ENCODE measurements around the gene SLC6A6. TPM values are rescaled to one million over a fixed set of nuclear protein-coding genes. Genes with fewer than 3 reads are reported as not detected.

The SLC6A6 gene
- total RNA-seq, 2 donors from 2014 or later = 6.7 to 8.3 TPM

GRCh38 chr3:14517601-14518431 is 115.4 kb downstream of the SLC6A6 start:
- no peak for DNase-seq
- intact Hi-C loops (cut with DNase I, micrococcal nuclease) = no loop called here
- ATAC-seq = no peak

GRCh38 chr3:14518432-14518802 is 116.0 kb downstream of the SLC6A6 start:
- intact Hi-C loops (cut with DNase I, micrococcal nuclease) = no loop called here
- ATAC-seq (no peak), DNase-seq (no peak)

GRCh38 chr3:14518893-14519292 is 116.5 kb downstream of the SLC6A6 start:
- ATAC-seq = no peak
- DNase-seq = no peak
- intact Hi-C loops (cut with DNase I, micrococcal nuclease) = no loop called here

GRCh38 chr3:14519406-14519805 is 117.0 kb downstream of the SLC6A6 start:
- no peak for DNase-seq
- ATAC-seq = no peak
- intact Hi-C loops (cut with DNase I, micrococcal nuclease) = no loop called here

GRCh38 chr3:14520149-14520548 is 117.7 kb downstream of the SLC6A6 start:
- ATAC-seq (no peak), DNase-seq (no peak)
- intact Hi-C loops (cut with DNase I, micrococcal nuclease) = no loop called here

GRCh38 chr3:14520967-14521366 is 118.6 kb downstream of the SLC6A6 start:
- ATAC-seq (no peak), DNase-seq (no peak)
- intact Hi-C loops (cut with DNase I, micrococcal nuclease) = no loop called here

- ATAC-seq (no peak), DNase-seq (no peak)
- intact Hi-C loops (cut with DNase I, micrococcal nuclease) = no loop called here
Observed at GRCh38 chr3:14521611-14522010, 119.2 kb downstream of the SLC6A6 start.

GRCh38 chr3:14522129-14522691 is 119.8 kb downstream of the SLC6A6 start:
- intact Hi-C loops (cut with DNase I, micrococcal nuclease) = no loop called here
- DNase-seq (no peak), ATAC-seq (no peak)

GRCh38 chr3:14522768-14523167 is 120.4 kb downstream of the SLC6A6 start:
- intact Hi-C loops (cut with DNase I, micrococcal nuclease) = no loop called here

GRCh38 chr3:14523792-14524191 is 121.4 kb downstream of the SLC6A6 start:
- intact Hi-C loops (cut with DNase I, micrococcal nuclease) = no loop called here
- ATAC-seq = no peak
- no peak for DNase-seq

More at GRCh38 chr3:14522768-14523167, 120.4 kb downstream of the SLC6A6 start:
- DNase-seq (no peak), ATAC-seq (no peak)

GRCh38 chr3:14524311-14524711 is 121.9 kb downstream of the SLC6A6 start:
- ATAC-seq (no peak), DNase-seq (no peak)
- intact Hi-C loops (cut with DNase I, micrococcal nuclease) = no loop called here

GRCh38 chr3:14524920-14525660 is 122.7 kb downstream of the SLC6A6 start:
- peak in 1 of 2 donors; percentile 1 for DNase-seq
- ATAC-seq = no peak
- intact Hi-C loops (cut with DNase I, micrococcal nuclease) = no loop called here

GRCh38 chr3:14525685-14526631 is 123.6 kb downstream of the SLC6A6 start:
- ATAC-seq (no peak), DNase-seq (no peak)
- intact Hi-C loops (cut with DNase I, micrococcal nuclease) = no loop called here

- intact Hi-C loops (cut with DNase I, micrococcal nuclease) = no loop called here
- DNase-seq (no peak), ATAC-seq (no peak)
Observed at GRCh38 chr3:14528081-14528480, 125.7 kb downstream of the SLC6A6 start.

GRCh38 chr3:14531856-14532395 is 129.5 kb downstream of the SLC6A6 start:
- ATAC-seq = no peak
- intact Hi-C loops (cut with DNase I, micrococcal nuclease) = no loop called here

GRCh38 chr3:14532691-14533456 is 130.5 kb downstream of the SLC6A6 start:
- intact Hi-C loops (cut with DNase I, micrococcal nuclease) = no loop called here
- peak; percentile 75 to 82 for DNase-seq
- peak; percentile 100 for ATAC-seq

More at GRCh38 chr3:14531856-14532395, 129.5 kb downstream of the SLC6A6 start:
- DNase-seq = no peak

- DNase-seq (no peak), ATAC-seq (no peak)
- intact Hi-C loops (cut with DNase I, micrococcal nuclease) = no loop called here
Observed at GRCh38 chr3:14533457-14533958, 131.1 kb downstream of the SLC6A6 start.

All from left colon (tissue), 2 donors.